ENCODE results near the gene DPEP1.

Gene DPEP1

DNA sequence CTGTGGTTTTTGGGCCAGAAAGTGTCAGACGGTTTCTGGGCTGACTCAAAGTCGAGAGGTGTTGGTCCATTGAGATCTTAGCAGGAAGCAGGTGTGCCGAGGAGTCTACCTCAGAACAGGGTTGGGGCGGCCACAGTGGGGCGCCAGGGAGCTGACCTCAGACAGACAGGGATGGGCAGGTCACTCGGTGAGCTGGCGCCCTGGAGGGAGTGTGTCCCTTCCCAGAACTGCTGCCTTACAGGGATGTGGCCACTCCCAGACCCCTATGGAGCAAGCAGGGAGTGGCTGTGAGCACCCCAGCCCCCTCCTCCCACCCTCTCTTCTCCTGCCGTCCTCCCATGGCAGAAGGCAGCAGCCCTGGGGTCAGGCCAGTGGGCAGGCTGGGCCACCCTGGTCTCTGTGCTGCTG is 14.0 kb upstream of the DPEP1 start:
- no peak for DNase-seq

DNA sequence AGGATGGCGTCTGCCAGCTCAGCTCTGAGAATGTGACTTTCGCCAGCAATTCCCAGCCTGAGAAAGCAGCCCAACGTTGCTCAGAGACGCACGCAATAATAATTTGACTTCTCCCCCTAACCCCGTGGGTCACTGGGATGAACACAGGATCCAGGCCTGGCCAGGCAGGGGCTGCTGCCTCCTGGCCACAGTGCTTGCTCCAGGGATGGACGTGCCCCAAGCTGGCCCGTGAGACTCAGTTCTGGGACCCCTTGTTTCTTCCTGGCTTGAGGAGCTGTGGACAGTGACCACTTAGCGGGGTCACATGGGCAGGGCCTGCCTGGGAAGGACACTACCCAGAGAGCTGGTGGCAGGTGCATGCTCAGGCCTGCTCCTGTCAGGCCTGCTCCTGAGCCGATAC is 13.5 kb upstream of the DPEP1 start:
- no peak for DNase-seq

DNA sequence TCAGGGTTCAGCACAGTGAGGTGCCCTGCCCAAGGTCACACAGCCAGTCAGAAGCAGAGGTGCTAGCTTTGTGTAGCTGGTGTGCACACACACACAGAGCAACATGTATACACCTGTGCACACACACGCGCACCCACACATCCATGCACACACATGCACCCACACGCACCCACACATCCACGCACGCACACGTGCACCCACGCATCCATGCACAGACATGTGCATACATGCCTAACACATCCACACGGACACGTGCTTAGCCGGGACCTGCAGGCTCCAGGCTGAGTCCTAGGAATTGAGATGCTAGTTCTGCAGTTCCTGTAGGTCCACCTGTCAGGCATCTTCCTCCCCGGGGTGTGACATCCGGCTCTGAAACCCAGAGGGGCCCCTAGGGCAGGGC is 13.0 kb upstream of the DPEP1 start:
- DNase-seq = no peak

DNA sequence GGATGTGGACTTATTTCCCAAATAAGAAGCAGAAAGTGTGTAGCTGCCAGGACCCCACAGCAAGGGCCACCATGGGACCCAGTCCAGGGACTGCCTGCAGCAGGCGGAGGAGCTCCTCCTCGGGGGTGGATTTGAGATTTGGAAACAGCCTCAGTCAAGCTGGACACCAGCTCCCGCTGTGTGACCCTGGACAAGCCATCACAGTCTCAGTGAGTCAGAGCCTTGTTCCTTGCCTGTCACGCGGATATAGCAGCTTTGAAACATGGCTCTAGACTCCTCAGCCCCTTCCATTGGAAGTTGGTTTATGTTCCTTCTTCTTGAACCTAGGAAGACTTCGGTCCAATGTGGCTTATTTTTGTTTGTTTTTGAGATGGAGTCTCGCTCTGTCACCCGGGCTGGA is 12.5 kb upstream of the DPEP1 start:
- no peak for DNase-seq

DNA sequence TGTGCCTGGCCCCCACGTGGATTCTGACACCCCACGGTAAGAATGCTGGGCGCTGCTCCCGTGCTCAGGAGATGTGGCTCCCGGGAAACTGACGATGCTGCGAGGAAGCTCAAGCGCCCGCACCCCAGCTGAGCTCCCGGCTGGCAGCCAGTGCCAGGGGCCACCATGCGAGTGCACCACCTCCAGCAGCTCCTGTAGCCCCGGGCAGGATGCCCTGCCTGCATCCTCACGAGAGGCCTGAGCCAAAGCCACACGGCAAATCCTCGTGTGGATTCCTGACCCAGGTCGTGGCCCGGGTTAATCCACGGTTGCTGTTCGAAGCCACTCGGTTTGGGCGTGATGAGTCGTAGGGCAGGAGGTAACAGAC is 11.6 kb upstream of the DPEP1 start:
- DNase-seq = no peak

DNA sequence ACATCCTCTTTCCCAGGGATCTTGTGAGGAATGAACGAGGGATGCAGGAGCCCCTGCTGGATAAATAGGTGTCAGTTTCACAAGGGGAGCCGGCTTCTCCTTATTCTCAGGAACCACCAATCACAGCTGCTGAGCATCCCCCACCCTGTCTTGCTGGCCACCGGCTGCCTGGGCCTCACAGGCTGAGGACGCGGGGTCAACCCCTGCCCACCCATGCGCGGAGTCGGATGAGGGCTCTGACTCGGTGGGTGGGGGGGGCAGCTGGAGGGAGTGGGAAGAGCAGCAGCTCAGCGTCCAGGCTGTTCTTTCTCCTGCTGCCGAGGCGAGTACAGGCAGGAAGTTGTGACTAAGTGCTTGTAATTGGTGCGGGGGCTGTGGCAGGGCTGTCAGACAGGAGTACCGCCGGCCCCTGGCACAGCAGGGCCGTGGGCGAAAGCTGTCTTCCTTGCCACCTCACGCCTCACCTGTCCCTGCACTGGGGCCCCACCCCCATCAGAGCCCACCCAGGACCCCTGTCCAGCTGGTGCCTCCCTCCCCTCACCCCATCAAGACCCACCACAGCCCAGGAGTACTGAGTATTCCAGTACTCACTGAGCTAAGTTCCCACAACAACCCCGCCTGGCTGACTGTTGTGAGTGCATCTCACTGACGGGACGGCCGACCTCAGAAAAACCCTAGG is 11.0 kb upstream of the DPEP1 start:
- DNase-seq = peak; percentile 3

DNA sequence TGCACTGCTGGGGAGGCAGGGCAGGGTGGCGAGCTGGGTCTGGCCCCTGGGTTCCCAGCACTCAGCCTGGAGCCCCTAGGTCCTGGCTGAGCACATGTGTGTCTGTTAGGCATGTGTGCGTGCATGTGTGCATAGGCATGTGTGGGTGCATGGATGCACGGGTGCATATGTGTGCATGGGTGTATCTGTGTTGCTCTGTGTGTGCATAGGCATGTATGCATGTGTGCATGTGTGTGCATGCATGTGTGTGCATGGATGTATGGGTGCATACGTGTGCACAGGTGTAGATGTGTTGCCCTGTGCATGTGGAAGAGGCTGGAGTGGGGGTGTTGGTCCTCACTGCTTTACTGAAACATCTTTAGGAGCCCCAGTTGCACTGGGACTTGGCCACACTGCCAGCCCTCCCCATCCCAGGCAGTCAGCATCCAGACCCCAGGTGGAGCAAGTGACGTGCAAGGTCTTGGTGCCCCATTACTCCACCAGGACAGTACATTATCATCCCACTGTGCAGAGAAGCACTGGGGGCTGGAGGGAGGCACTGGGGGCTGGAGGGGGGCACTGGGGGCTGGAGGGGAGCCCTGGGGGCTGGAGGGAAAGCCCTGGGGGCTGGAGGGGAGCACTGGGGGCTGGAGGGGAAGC is 10.4 kb upstream of the DPEP1 start:
- no peak for DNase-seq

DNA sequence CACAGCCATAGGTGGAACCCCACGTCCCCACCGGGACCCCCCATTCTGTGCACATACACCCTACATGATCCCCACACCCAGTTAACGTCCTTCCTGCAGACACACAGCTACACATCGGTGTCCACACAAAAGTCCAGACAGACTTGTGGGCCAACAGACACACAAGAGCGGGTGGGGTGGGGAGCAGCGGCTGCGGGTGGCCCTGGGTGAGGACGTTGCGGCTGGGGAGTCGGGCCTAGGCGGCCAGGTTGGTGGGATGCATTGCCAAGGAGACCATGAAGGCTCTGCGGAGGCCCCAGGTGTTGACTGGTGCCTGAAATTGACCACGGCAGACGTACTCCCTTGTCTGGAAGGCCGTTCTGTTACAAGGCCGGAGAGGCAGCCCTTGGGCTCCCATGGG is 8.7 kb upstream of the DPEP1 start:
- DNase-seq = no peak

DNA sequence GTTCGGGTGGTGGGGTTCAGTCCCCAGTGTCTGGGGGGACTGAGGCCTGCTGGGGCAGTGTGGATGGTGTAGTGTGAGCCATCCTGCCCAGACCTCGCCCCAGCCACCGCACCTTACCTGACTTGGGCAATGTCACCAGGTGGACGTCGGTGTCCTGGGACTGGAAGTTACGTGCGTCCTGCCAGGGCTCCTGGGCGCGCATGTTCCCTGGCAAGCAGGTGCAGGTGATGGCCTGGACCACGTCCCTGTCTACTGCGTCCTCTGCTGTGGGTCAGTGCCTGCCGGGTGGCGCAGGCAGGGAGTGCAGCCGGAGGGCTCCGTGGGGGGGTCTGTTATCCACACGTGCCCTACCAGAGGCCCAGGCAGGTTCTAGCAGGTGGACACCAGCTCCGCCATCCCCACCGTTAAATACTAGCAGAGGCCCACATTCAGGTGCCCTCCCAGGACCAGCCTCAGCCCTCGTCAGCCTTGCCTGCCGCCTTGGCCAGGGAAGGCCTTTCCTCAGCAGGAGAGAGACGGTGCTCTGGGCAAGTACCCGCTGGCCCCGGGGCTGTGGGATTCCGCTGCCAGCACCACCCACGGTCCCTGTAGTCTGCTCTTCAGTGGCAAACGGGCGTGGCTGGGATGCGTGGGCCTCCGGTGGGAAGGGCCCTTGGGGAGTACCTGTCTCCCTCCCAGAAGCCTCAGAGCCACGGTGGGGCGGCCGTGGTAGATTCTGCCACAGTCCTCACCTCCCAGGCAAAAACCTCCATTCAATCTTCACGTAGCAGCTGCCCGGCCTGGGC is 8.1 kb upstream of the DPEP1 start:
- no peak for DNase-seq

DNA sequence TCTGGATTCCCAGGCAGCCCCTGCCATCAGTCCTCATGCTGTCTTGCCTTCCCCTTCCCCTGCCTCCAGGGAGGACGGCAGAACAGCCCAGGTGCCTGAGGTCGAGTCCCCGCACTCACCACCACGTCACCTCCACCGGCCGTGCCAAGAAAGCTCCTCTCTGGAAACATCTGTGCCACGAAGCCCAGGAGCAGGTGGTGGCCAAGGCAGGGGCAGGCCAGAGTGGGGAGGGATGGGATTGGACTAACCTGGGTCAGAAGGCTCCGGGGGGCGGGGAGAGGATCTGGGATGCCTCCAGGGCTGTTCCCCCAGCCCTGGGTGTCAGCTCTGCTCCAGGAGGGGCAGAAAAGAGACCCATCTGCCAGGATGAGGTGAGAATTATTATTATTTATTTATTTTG is 7.4 kb upstream of the DPEP1 start:
- DNase-seq = no peak

DNA sequence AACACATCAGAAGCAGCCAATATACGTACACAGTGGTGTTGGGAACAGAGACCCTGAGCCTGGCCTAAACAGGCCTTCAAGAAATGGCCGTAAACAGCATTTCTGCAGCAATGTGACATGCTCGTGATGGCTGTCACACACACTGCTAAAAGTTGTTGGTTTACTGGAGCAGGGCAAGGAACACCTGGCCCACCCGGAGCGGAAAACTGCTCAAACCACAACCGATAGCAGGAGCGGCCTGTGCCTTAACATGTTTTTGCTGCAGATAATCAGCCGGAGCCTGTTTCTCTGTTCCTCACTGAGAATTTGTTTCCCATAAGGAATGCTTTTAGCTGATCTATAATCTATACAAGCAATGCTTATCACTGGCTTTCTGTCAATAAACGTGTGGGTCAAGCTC is 6.0 kb upstream of the DPEP1 start:
- DNase-seq = no peak

DNA sequence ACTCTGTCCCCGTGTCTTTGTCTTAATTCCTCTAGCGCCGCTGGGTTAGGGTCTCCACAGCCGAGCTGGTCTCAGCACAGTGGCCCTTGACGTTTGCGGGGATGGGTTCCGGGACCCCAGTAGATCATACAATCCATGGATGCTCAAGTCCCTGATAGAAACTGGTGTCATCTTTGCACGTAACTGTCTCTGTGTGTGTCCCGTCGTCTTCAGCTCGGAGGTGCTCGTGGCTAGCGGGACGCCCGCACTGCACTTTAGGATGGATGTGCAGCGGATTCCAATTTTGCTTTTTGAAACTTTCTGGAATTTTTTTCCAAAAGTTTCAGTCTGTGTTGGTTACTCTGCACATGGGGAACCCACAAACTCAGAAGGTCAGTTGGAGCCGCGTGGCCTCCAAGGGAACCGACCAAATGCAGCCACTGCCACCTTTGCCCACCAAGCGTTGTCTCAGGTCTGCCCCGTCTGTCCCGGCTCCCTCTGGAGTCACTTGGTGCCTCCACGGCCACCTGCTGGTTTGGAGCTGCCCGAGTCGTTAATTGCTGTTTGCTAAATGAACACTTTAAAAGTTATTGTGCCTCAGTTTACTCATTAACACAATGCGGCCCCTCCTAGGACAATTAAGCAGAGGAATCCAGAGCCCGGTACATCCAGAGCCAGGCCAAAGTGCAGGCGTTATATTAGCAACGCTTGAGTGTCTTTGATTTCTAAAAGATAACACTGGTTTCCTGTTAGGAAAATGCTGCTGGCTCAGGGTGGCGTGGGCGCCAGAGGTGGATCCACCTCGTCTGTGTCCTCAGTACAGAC is 5.3 kb upstream of the DPEP1 start:
- no peak for DNase-seq

DNA sequence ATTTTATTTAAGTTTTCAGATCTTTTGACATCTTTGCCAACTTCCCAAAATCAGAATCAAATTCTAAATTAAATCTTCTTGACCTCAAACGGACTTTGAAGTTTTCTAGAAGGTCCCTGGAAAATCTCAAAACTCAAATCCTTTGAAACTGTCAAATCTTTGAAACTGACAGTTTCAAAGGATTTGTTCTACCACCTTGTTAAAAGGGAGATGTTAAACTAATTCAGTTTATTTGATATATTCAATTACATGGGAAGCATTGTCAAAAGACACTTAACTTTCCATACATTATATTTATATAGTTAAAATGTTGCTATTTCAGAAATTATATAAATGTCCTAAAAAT is 3.4 kb upstream of the DPEP1 start:
- DNase-seq = no peak

DNA sequence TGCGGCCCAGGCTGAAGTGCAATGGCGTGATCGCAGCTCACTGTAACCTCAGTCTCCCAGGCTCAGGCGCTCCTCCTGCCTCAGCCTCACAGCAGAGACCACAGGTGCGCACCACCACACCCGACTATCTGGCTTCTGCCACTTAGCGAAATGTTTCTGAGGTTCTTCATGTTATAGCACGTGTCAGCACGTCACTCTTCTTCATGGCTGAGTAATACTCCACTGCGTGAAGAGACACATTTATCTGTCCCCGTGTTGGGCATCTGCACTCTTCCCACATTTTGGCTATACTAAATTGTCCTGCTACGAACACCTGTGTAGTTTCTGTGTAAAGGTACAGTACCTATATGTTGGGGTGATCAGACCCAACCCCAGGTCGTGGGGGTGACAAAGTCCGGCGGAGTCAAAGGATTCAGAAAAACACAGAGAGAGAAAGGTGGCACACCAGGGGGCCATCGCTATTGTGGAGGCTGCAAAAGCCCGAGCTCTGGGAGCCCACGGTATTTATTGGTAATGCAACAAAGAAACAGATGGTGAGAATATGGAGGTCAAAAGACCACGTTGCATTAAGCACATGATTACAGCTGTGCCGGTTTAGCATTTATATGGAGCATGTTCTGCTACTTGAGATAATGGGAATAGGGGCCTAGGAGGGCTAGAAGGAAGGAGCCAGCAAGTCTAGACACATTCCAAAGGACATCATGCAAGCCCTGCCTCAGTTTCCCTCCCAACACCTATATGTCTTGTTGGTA is 851 bp upstream of the DPEP1 start:
- DNase-seq = no peak

DNA sequence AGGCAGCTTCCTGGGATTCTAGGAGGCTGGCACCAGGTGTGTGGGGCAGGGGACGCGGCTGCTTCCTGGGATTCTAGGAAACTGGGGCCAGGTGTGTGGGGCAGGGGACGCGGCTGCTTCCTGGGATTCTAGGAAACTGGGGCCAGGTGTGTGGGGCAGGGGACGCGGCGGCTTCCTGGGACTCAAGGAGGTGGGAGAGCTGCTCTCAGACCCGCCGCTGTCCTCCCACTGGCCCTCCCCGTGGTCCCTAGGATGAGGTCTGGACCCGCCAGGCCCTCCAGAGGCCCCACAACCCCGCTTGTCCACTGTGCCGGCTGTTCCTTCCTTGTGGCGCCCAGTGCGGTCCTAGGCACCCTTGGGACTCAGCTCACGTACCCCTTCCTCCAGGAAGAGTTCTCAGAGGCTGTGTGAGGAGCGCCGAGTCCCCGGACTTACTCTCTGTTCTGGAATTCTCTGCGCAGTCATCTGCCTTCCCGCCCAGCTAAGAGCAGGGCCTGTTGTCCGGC is 565 bp downstream of the DPEP1 start:
- DNase-seq = no peak

DNA sequence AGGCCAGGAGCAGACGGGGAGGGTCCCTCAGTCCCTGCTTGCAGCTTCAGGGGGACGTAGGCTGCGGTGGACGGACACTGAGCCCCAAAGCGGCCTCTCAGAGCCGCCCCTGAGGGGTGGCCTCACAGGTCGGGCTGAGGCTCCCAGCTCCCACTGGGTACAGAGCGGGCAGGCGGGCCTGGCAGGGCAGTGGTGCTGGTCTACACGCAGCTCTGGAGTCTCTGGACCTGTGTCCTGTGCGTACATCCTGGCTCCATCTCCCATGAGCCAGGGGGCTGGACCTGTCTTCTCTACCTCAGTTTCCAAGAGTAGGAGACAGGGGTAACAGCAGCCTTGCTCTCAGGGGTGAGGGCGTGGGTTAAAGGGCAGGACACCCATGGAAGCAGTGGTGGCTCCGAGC is 1.7 kb downstream of the DPEP1 start:
- no peak for DNase-seq

DNA sequence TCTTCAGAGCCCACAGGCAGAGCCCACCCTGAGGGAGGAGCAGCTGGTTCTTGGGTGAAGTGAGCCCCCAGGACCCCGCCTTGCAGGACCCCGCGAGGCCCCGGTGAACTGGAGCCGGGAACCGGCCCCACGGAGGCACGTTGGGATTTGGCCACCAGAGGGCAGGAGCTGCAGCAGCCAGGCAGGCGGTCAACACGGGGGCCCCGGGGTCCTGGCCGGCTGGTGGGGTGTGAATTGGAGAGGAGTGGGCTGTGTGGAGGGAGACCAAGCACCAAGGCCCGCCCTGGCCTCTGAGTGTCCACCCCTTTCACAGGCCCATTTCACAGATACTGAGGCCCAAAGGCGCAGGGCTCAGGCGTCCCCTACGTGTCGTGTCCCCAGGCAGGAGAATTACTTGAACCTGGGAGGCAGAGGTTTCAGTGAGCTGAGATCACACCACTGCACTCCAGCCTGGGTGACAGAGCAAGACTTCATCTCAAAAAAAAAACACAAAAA is 2.2 kb downstream of the DPEP1 start:
- DNase-seq = no peak

DNA sequence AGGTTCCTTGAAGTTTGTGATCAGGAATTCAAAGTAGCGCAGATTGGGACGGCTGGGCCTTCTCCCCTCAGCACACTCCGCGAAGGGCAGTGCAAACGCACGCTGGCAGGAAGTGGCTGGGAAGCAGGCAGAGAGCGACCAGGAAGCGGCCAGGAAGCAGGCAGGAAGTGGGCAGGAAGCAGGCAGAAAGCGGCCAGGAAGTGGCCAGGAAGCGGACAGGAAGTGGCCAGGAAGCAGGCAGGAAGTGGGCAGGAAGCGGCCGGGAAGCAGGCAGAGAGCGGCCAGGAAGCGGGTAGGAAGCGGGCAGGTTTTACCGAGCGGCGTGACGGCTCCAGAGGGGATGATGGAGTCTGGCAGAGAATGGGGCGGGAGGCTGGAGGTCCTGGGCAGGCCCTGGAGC is 3.2 kb downstream of the DPEP1 start:
- no peak for DNase-seq

DNA sequence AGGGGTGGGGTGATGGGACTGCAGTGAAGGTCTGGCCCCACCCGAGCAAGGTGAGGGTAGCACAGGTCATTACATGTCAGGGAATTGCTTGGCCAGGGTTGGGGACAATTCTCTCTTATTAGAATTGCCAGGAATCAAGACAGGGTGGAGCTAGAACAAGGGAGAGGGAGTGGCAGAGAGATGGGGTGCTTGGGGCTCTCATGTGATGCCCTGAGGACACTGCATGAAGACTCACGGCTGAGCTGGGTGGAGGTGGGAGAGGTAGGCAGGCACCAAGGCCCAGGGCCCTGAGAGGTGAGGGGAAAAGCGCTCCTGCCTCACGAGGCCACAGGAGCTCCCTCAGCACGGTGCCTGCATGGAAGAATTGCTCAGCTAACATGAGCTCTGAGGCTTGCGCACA is 3.6 kb downstream of the DPEP1 start:
- DNase-seq = no peak

DNA sequence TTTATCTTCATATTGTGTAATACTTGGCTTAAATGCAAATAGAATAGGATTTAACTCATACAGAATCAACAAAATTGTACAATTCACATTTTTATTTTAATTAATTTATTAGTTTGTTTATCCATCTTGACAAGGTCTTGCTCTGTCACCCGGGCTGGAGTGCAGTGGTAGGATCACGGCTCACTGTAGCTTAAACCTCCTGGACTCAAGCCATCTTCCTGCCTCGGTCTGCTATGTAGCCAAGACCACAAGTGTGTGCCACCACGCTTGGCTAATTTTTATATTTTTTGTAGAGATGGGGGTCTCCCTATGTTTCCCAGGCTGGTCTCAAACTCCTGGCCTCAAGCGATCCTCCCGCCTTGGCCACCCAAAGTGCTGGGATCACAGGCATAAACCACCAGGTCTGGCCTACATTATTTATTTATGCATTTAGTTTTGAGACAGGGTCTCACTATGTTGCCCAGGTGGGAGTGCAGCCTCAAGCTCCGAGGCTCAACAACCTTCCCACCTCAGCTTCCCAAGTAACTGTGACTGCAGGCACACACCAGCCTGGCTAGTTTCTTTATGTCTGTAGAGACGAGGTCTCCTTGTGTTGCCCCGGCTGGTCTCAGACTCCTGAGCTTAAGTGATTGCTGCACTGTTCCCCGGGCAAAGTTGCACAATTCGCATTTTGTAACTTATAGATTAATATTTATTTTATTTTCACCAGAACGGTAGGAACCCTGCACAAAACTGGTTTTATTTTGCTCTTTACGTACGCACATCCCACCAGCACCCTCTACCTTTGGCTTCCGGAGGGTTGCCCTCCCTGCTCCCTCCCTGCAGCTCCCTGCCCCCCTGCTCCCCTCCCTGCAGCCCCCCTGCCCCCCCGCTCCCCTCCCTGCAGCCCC is 4.9 kb downstream of the DPEP1 start:
- DNase-seq = peak; percentile 44

DNA sequence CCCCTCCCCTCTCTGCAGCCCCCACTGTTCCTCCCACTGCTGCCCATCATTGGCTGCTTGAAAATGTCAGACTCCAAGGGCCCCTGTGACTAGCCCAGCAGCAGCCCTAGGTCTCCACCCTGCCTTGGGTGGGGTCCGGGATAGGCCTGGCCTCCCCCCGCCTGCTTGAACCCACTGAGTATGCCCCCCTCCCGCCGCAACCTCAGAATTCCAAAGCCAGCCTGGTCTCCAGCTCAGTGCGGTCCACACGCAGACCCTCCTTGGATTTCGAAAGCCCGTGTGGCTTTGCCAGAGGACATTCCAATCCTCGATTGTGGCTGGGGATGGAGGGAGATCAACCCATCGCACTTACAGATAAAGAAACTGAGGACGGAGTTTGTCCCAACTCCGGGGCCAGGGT is 6.4 kb downstream of the DPEP1 start:
- no peak for DNase-seq

All from DMS79 treated with DMSO at 0.1 percent for 48 hours (cell line).